Nucleus accumbens (tissue), 56 donors: ENCODE measurements around the gene FZD4.
A peak's percentile ranks its signal among the peaks of the same experiment; 100 is the strongest.
"Not testable (repeated sequence)": the region's sequence is repeated elsewhere in the genome, so short reads cannot be mapped to it uniquely, and the experiment has no call there.

ENCODE experiments used
- DNase-seq, 56 donors: peaks; one replicate each; lab custom pipeline; 2025; lab: John Stamatoyannopoulos, UW

FZD4 gene

DNA sequence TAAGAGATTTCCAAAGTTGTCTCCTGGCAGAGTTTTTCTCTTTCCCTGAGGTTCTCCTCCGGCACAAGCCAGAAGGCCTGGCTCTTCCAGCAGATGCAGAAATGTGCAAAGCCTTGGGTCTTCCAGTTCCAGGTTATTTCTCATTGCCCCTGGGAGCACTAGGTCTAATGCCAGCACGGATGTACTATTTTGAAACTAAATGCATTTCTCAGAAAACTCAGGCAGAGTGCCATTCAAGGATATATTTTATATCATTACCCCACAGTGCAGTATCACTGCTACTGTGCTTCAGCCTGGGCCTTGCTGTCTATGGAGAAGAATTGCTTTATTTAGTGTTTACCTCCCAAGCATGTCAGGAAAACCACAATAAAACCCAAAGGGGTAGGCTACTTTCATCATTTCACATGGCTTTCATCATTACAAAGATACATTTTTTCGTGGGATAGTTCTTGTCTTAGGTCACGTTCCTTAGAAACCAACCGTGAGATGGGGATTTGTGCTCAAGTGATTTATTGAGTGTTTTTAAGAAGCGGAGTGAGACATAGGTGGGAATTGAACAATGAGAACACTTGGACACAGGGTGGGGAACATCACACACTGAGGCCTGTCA lies 22.4 kb upstream of the FZD4 start:
- DNase-seq: no peak

- no peak for DNase-seq
Observed at GRCh38 chr11:86972734-86973133, 17.5 kb upstream of the FZD4 start.

GRCh38 chr11:86969258-86969657 lies 14.1 kb upstream of the FZD4 start:
- DNase-seq: no peak

DNA sequence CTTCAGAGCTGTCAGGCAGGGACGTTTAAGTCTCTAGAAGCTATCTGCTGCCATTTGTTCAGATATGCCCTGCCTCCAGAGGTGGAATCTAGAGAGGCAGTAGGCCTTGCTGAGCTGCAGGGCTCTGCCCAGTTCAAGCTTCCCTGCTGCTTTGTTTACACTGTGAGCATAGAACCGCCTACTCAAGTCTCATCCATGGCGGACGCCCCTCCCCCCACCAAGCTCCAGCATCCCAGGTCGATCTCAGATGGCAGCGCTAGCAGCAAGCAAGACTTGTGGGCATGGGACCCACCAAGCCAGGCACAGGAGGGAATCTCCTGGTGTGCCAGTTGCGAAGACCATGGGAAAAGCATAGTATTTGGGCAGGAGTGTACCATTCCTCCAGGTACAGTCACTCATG lies 12.4 kb upstream of the FZD4 start:
- DNase-seq: not testable (repeated sequence)

DNA sequence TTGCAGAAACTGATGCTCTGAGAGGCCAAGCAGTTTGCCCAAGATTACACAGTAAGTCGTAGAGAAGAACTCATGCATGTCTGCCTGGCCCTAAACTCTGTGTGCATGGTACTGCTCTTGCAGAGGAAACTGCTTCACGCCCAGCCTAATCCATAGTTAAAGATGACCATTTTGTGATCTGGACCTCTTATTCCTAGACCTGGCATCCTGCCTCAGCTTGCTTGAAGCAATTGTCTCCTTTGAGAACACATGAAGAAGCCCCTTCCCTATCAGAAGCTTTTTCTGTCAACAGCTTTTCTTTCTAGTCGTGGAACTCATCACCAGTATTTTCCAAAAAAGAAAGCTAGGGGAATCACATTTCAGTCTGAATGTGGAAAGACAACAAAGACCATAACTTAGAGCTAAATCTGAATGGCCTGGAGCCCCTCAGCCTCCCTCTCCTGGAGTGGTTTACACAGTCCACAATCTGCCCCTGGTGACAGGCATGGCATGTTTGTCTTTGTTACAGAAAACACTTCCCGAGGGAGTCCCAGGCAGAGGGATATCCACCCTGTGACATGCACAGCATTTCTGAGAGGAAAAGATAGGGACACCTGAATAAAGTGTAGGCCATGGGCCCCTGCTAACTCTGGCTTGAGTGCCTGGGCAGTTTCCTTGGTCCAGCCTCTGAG lies 2.9 kb upstream of the FZD4 start:
- peak in 1 of 56 donors; percentile 2 for DNase-seq

DNA sequence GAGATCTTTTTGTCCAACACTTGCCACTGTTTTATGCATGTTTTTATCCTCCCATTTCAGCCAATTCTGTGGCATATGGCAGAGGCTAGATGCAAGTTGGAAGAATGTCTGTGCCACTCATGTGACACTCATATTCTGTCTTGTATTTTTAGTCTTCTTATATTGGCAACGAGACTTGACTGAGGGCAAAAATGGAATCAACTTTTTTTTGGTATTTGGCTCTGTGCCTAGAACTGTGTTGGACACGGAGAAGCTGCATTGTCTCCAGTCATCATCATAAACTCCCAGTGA lies 1.7 kb upstream of the FZD4 start:
- no peak for DNase-seq

DNA sequence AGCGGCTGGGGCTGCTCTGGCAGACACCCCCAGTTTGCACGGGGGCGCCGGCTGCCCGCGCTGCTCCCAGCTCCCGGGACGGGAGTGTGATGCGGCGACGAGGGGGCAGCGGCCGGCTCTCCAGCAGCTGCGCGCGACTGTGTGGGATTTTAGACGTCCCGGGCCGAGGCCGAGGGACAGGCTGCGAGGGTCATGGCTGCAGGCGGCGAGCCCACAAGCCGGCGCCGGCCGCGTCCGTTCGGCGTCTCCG lies 159 bp downstream of the FZD4 start:
- DNase-seq: peak in 4 of 56 donors; percentile 45 to 53 (median 49)

GRCh38 chr11:86954269-86955110 lies 705 bp downstream of the FZD4 start:
- DNase-seq: peak in 9 of 56 donors; percentile 9 to 47 (median 25)

DNA sequence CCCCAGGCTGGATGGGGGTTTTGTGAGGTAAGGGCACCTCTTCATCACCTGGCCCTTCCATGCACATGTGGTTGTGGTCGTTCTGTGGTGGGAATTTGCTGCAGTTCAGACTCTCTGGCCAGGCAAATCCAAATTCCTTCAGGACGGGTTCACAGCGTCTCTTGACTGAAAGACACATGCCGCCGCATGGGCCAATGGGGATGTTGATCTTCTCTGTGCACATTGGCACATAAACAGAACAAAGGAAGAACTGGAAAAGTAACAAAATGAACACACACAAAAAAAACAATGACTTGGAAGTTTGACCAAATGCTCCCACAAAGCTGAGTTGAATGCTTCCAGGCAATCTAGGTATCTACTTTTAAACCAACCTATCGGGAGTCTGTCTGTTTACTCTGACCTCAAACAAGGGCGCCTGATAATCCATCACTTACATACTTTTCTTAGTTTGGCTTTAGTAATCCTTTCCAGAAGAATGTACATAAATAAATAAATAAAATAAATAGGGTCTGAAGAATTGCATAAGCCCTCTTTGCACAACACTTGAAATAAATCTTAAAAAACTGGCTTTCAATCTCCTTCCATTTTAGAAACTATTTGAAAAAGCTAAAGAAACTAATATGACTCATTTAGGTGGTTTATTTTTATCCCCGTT lies 2.8 kb downstream of the FZD4 start:
- DNase-seq: no peak

DNA sequence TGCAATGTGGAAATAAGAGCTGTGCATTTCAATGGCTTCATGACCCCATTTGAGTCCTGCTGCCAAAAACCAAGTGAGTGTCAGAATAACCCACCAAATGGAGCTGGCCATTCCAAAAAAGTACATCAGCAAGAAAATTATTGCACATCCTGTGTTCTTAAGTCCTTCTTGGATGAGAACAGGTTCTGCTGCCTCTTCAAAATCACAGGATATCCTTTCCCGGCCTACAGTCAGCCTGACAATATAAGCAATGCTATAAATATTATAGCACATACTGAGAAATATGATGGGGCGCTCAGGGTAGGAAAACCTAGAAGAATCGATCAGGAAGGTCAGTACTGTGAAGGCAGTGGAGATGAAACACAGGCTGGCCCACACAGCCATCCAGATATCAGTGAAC lies 3.5 kb downstream of the FZD4 start:
- no peak for DNase-seq

DNA sequence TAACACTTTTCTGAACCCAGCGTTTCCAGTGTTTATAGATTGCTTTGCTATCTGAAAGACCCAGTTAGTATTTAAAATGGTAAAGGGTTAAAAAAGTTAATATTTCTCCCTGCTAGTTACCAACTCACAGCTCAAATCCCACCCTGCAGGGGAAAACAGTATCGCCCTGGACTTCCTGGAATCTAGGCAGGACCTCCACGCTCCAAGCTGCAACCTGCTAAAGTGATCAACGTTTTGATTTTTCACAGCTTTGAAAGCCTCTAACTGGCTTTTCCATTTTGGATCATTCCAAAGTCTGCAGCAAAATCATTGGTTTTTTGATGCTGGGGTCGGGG lies 4.6 kb downstream of the FZD4 start:
- no peak for DNase-seq

DNA sequence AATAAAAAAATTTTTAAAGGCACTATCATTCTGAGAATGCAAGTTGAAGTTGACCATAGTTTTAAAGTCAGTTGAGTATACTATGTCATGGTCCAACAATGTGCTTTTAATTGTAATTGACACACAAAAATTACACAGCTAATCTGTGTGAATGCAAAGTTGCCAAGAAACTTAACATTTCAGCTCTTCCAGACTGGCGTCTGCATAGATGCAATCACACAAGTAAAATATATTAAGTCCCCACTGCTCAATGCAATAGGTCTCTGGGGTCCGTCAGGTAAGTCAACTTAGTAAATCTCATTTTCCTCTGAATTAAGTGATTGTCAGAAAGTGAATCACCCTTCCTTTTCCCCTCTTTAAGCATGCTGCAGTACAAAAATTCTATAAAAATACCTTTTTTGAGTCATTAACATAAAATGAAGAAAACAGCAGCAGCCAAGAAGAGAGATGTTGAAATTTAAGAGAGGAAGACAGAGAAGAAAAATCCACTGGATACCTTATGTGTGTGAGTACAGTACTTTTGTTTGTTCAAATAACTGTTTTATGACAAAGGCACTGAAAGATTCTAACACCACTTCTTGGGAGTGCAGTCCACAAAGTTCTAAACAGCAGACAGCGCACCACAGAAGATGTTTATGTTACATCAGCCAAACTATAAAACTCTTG lies 5.1 kb downstream of the FZD4 start:
- no peak for DNase-seq

- no peak for DNase-seq
Observed at GRCh38 chr11:86948733-86949132, 6.5 kb downstream of the FZD4 start.

- no peak for DNase-seq
Observed at GRCh38 chr11:86947541-86947940, 7.7 kb downstream of the FZD4 start.

DNA sequence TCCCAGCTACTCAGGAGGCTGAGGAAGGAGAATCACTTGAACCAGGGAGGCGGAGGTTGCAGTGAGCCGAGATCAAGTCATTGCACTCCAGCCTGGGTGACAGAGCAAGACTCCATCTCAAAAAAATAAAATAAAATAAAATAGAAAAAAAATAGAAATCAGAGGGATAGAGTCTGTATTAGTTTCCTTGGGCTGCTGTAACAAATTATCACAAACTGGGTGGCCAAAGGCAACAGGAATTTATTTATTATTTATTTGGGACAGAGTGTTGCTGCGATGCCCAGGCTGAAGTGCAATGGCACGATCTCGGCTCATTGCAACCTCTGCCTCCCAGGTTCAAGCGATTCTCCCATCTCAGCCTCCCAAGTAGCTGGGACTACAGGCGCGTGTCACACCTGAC lies 11.7 kb downstream of the FZD4 start:
- not testable (repeated sequence) for DNase-seq

GRCh38 chr11:86941871-86942599 lies 13.2 kb downstream of the FZD4 start:
- no peak for DNase-seq

- DNase-seq: no peak
Observed at GRCh38 chr11:86941077-86941870, 13.9 kb downstream of the FZD4 start.

DNA sequence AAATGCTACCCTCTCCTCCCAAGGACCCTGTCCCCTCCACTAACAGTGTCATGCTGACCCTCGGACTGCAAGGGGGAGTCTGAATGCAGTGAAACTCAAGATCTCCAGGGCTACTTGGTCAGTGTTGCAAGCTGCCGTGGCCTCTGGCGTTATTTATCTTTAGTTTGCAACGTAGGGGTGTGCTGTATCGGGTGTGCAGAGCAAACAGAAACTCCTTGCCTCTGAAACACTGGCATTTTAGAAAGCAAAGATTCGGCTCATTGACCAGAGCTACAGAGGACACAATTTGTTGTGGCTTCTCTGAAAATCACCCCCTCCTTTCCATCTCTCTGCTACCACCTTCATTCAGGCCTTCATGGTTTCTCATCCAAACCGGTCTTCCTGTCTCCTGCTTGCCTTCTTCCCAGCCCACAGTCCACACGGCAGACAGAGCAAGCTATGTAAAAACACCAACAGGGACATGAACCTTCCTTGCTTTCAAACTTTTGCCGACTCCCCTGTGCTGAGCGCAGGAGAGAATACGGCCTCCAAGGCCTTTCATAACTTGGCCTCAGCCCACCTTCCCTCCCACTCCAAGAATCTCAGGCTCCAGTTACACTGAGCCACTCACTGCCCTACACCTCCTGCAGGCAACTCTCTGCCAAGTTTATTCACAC lies 14.9 kb downstream of the FZD4 start:
- no peak for DNase-seq
